Measurements from ENCODE around the gene SKAP2.
"Not testable (repeated sequence)": the region's sequence is repeated elsewhere in the genome, so short reads cannot be mapped to it uniquely, and the experiment has no call there.

SKAP2 gene

GRCh38 chr7:26841003-26841739 is 23.2 kb downstream of the SKAP2 start:
- no peaks in the 10 kb centered on the region for H3K9me3 Mint-ChIP-seq
- no peak overlapping the region for H3K27ac Mint-ChIP-seq
- peaks cover 9% of the 10 kb centered on the region for H3K36me3 Mint-ChIP-seq
- H3K4me1 Mint-ChIP-seq: no peaks in the 10 kb centered on the region
- DNase-seq (ENCODE audit: low spot score in 2 of 2) (no peak), ATAC-seq (no peak)
- no peak overlapping the region for H3K4me3 Mint-ChIP-seq

DNA sequence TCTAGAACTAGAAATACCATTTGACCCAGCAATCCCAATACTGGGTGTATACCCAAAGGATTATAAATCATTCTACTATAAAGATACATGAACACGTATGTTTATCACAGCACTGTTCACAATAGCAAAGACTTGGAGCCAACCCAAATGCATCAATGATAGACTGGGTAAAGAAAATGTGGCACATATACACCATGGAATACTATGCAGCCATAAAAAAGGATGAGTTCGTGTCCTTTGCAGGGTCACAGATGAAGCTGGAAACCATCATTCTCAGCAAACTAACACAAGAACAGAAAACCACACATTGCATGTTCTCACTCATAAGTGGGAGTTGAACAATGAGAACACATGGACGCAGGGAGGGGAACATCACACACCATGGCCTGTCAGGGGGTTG is 27.6 kb downstream of the SKAP2 start:
- peaks cover 13% of the 10 kb centered on the region for H3K4me1 Mint-ChIP-seq
- DNase-seq (ENCODE audit: low spot score in 2 of 2); ATAC-seq; H3K9me3 Mint-ChIP-seq; H3K27ac Mint-ChIP-seq; H3K4me3 Mint-ChIP-seq; H3K36me3 Mint-ChIP-seq: not testable (repeated sequence)

DNA sequence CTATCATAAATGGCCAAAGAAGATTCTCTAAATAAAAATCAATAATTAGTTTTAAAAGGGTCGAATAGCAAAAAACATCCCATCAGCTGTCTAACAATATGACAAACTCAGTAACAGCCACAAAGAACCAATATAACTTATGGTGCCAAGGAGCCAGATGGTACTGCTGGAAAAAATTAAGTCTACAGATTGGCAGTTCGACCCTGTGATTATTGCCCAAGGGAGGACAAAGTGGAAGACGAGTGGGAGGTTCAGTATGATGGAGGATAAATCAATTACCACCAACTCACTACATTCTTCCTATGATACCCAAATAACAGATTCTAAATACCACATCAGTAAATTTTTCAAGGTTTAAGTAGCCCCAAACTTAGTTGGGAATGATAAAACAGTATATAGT is 49.0 kb downstream of the SKAP2 start:
- ATAC-seq: no peak

DNA sequence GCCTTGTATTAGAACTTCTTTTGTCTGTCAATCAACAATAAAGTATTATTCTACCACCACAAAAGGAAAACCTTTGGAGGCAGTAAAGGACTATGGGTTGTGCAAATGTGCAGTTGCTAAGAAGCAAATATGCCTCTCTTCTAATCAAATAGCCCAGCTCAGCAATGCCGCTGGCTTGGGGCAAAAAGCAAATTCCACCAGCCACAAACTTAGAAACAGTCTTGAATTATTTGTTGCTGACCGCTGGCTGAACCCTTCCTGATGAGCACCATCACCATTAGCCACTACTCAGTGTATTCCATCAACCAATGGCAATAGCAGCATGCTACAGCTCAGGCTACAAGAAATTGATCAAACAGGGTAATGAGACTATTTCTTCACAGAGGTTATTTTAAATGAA is 51.0 kb downstream of the SKAP2 start:
- H3K27ac Mint-ChIP-seq: no peak overlapping the region
- H3K4me1 Mint-ChIP-seq: peaks cover 8% of the 10 kb centered on the region
- no peak overlapping the region for H3K4me3 Mint-ChIP-seq
- DNase-seq (ENCODE audit: low spot score in 2 of 2) (no peak), ATAC-seq (no peak)
- H3K36me3 Mint-ChIP-seq: no peaks in the 10 kb centered on the region
- no peaks in the 10 kb centered on the region for H3K9me3 Mint-ChIP-seq

More for the DNA sequence above, 49.0 kb downstream of the SKAP2 start:
- no peak overlapping the region for H3K4me3 Mint-ChIP-seq
- no peak for DNase-seq (ENCODE audit: low spot score in 2 of 2)
- H3K9me3 Mint-ChIP-seq: no peaks in the 10 kb centered on the region
- no peaks in the 10 kb centered on the region for H3K4me1 Mint-ChIP-seq
- no peak overlapping the region for H3K27ac Mint-ChIP-seq
- no peaks in the 10 kb centered on the region for H3K36me3 Mint-ChIP-seq

GRCh38 chr7:26794541-26794940 is 69.8 kb downstream of the SKAP2 start:
- DNase-seq (ENCODE audit: low spot score in 2 of 2): no peak
- ATAC-seq: no peak
- H3K4me3 Mint-ChIP-seq: no peak overlapping the region
- no peak overlapping the region for H3K27ac Mint-ChIP-seq
- peaks cover 3% of the 10 kb centered on the region for H3K9me3 Mint-ChIP-seq
- peaks cover 6% of the 10 kb centered on the region for H3K4me1 Mint-ChIP-seq
- H3K36me3 Mint-ChIP-seq: no peaks in the 10 kb centered on the region

GRCh38 chr7:26792576-26792975 is 71.8 kb downstream of the SKAP2 start:
- H3K36me3 Mint-ChIP-seq: no peaks in the 10 kb centered on the region
- H3K9me3 Mint-ChIP-seq: no peaks in the 10 kb centered on the region
- no peak overlapping the region for H3K4me3 Mint-ChIP-seq
- no peaks in the 10 kb centered on the region for H3K4me1 Mint-ChIP-seq
- DNase-seq (ENCODE audit: low spot score in 2 of 2) (no peak), ATAC-seq (no peak)
- no peak overlapping the region for H3K27ac Mint-ChIP-seq

- Mint-ChIP-seq H3K9me3 (no peaks in the 10 kb centered on the region), H3K4me3 (no peak overlapping the region), H3K4me1 (no peaks in the 10 kb centered on the region), H3K27ac (no peak overlapping the region), H3K36me3 (no peaks in the 10 kb centered on the region)
- no peak for DNase-seq (ENCODE audit: low spot score in 2 of 2)
- no peak for ATAC-seq
These were observed 72.4 kb downstream of the SKAP2 start for GRCh38 chr7:26792006-26792405.

GRCh38 chr7:26789481-26790184 is 74.8 kb downstream of the SKAP2 start:
- H3K4me1 Mint-ChIP-seq: no peaks in the 10 kb centered on the region
- no peak overlapping the region for H3K27ac Mint-ChIP-seq

GRCh38 chr7:26787701-26788100 is 76.7 kb downstream of the SKAP2 start:
- no peaks in the 10 kb centered on the region for H3K9me3 Mint-ChIP-seq
- H3K36me3 Mint-ChIP-seq: no peaks in the 10 kb centered on the region
- no peak for ATAC-seq
- DNase-seq (ENCODE audit: low spot score in 2 of 2): no peak
- no peak overlapping the region for H3K27ac Mint-ChIP-seq
- H3K4me3 Mint-ChIP-seq: no peak overlapping the region
- H3K4me1 Mint-ChIP-seq: no peaks in the 10 kb centered on the region

More at GRCh38 chr7:26789481-26790184, 74.8 kb downstream of the SKAP2 start:
- H3K4me3 Mint-ChIP-seq: no peak overlapping the region
- H3K36me3 Mint-ChIP-seq: no peaks in the 10 kb centered on the region
- DNase-seq (ENCODE audit: low spot score in 2 of 2) (no peak), ATAC-seq (no peak)
- no peaks in the 10 kb centered on the region for H3K9me3 Mint-ChIP-seq

- DNase-seq (ENCODE audit: low spot score in 2 of 2) (no peak), ATAC-seq (no peak)
- no peaks in the 10 kb centered on the region for H3K9me3 Mint-ChIP-seq
- H3K27ac Mint-ChIP-seq: no peak overlapping the region
- H3K4me3 Mint-ChIP-seq: no peak overlapping the region
- H3K36me3 Mint-ChIP-seq: no peaks in the 10 kb centered on the region
- no peaks in the 10 kb centered on the region for H3K4me1 Mint-ChIP-seq
These were observed 80.3 kb downstream of the SKAP2 start for GRCh38 chr7:26784118-26784517.

DNA sequence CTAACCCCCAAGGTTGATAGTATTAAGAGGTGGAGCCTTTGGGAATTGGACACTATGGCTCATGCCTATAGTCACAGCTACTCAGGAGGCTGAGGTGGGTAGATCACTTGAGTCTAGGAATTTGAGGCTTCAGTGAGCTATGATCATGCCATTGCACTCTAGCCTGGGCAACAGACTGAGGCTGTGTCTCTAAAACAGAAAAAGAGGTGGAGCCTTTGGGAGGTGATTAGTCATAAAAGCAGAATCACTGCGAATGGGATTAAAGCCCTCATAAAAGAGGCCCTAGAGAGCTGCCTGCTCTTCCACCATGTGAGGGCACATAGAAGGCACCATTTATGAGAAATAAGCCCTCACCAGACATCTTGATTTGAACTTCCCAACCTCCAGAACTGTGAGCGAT is 81.9 kb downstream of the SKAP2 start:
- Mint-ChIP-seq H3K4me3 (no peak overlapping the region), H3K27ac (no peak overlapping the region), H3K9me3 (no peaks in the 10 kb centered on the region), H3K36me3 (no peaks in the 10 kb centered on the region), H3K4me1 (no peaks in the 10 kb centered on the region)
- ATAC-seq (no peak), DNase-seq (ENCODE audit: low spot score in 2 of 2) (no peak)

DNA sequence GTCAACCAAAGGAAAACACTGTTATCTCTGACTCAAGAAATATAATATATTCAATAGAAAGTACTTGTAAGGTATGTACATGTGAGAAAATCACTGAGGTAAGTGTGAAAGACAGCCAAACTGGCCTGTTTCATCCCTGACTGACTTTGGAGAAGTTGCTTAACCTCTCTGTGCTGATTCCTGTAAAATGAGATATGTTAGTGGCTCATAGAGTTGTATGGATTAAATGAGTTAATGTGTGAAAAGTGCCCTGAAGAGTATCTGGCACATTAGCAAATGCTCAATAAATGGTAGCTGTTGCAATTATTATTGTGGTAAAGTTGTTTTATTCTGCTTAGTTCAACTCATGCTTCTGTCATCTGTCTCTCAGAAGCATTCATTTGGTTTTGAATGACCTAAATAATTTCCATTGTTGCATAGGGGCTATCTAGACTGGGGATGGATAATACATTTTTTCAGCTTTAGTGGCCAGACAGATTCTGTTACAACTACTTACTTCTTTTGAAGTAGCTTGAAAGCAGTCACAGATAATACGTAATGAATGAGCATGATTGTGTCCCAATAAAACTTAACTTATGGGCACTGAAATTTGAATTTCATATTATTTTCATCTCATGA is 84.3 kb downstream of the SKAP2 start:
- H3K4me1 Mint-ChIP-seq: no peaks in the 10 kb centered on the region
- DNase-seq (ENCODE audit: low spot score in 2 of 2) (no peak), ATAC-seq (no peak)
- H3K4me3 Mint-ChIP-seq: no peak overlapping the region
- no peaks in the 10 kb centered on the region for H3K9me3 Mint-ChIP-seq
- H3K36me3 Mint-ChIP-seq: no peaks in the 10 kb centered on the region
- no peak overlapping the region for H3K27ac Mint-ChIP-seq

DNA sequence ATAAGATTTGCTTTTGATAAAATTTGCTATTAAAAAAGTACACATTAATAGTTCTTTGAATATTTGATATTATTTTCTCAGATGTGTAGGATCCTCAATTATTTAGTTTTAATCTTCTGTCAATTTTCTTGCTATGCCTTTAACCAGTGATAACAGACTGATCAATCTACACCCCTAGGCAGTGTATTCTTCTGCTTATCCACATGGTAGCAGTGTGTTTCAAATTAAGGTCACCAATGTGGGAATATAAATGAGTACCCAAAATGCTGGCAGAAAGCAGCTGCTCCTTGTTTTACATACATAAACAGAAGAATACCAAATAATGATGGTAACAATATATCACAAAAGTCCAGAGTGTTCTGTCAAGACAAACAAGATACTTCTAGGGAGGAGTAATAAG is 87.0 kb downstream of the SKAP2 start:
- Mint-ChIP-seq H3K36me3 (no peaks in the 10 kb centered on the region), H3K4me3 (no peak overlapping the region), H3K4me1 (no peaks in the 10 kb centered on the region), H3K9me3 (peaks cover 6% of the 10 kb centered on the region), H3K27ac (no peak overlapping the region)
- ATAC-seq (no peak), DNase-seq (ENCODE audit: low spot score in 2 of 2) (no peak)

- H3K27ac Mint-ChIP-seq: no peak overlapping the region
- H3K36me3 Mint-ChIP-seq: no peaks in the 10 kb centered on the region
- peaks cover 4% of the 10 kb centered on the region for H3K4me1 Mint-ChIP-seq
- DNase-seq (ENCODE audit: low spot score in 2 of 2): no peak
- H3K9me3 Mint-ChIP-seq: no peaks in the 10 kb centered on the region
- no peak overlapping the region for H3K4me3 Mint-ChIP-seq
- no peak for ATAC-seq
These were observed 103.9 kb downstream of the SKAP2 start for GRCh38 chr7:26760501-26760900.

DNA sequence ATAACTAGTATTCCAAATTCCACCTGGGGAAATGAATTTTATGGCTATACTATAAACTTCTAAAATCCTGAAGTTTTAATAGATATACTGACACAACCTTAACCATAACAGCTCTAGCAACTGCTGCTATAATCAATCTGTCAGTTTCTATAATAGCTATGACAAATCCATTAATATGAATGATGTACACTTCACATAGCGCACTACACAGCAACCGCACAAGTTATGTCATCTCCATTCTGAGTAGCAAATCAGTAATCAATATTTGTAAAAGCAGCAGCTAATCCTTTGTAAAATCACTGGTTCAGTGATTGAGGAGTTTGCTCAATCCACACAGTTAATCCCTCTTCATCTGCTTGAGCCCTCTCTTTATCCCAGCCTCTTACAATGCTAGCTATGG is 105.3 kb downstream of the SKAP2 start:
- ATAC-seq (no peak), DNase-seq (ENCODE audit: low spot score in 2 of 2) (no peak)
- Mint-ChIP-seq H3K9me3 (no peaks in the 10 kb centered on the region), H3K4me1 (peaks cover 4% of the 10 kb centered on the region), H3K27ac (no peak overlapping the region), H3K4me3 (no peak overlapping the region), H3K36me3 (no peaks in the 10 kb centered on the region)

DNA sequence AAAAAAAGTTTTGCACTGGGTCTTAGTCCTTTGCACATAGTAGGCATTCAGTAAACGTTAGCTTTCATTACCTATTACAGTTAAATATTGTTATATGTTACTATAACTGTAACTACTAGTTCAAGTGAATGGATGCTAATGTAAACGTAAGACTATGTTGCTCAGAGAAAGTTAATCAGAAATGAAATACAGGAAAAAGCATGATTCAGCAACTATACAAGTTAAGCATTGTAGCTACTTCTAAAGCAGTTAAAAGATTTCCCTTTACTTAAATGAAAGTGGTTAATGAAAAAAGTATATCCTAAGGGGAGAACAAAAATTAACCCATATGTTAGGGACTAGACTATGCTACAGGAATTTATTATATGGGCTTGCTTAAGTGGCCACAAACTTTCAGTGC is 121.2 kb downstream of the SKAP2 start:
- Mint-ChIP-seq H3K4me3 (no peak overlapping the region), H3K27ac (no peak overlapping the region), H3K4me1 (no peaks in the 10 kb centered on the region), H3K36me3 (no peaks in the 10 kb centered on the region), H3K9me3 (no peaks in the 10 kb centered on the region)
- ATAC-seq (no peak), DNase-seq (ENCODE audit: low spot score in 2 of 2) (no peak)

Measured in stimulated activated effector memory CD8-positive, alpha-beta T cell treated with anti-CD3 and anti-CD28 coated beads, Interleukin-12 subunit alpha, Interleukin-12 subunit beta, amount 100 ng/mL, for 72 hours (primary cell).